ENCODE data around the gene IMPDH2. TPM values are rescaled to one million over a fixed set of nuclear protein-coding genes. Genes with fewer than 3 reads are reported as not detected.

Gene IMPDH2
- total RNA-seq, 1 donor from 2014 or later: 465 TPM

- DNase-seq (ENCODE audit: low read depth, low spot score): peak; percentile 93
Observed at GRCh38 chr3:49007068-49007770, 22.0 kb downstream of the IMPDH2 start, which contains the start of gene WDR6. Gene WDR6 (plus strand): TSS chr3:49007391. CDS start chr3:49007432, 41 bp downstream.

GRCh38 chr3:49006408-49007067, 22.7 kb downstream of the IMPDH2 start:
- no peak for DNase-seq (ENCODE audit: low read depth, low spot score)

- DNase-seq (ENCODE audit: low read depth, low spot score): no peak
Observed at GRCh38 chr3:49005998-49006397, 23.2 kb downstream of the IMPDH2 start.

DNA sequence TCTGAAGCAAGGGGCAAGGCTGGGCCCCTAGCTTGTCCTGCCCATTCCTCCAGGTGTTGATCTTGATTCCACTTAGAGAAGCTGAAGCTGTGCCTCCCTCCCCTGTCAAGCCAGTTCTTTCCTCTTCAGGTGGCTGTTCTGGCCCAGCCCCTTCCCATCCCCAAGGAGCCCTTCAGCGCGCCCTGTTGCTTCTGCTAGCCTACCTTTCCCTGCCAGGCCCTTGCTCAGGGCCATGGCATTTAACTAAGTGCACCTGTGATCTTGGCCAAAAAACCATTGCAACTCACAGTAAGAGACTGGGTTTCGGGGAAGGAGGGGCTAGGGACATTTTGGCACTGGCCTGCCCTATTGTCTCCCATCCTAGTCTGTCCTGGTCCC, 23.9 kb downstream of the IMPDH2 start:
- no peak for DNase-seq (ENCODE audit: low read depth, low spot score)

DNA sequence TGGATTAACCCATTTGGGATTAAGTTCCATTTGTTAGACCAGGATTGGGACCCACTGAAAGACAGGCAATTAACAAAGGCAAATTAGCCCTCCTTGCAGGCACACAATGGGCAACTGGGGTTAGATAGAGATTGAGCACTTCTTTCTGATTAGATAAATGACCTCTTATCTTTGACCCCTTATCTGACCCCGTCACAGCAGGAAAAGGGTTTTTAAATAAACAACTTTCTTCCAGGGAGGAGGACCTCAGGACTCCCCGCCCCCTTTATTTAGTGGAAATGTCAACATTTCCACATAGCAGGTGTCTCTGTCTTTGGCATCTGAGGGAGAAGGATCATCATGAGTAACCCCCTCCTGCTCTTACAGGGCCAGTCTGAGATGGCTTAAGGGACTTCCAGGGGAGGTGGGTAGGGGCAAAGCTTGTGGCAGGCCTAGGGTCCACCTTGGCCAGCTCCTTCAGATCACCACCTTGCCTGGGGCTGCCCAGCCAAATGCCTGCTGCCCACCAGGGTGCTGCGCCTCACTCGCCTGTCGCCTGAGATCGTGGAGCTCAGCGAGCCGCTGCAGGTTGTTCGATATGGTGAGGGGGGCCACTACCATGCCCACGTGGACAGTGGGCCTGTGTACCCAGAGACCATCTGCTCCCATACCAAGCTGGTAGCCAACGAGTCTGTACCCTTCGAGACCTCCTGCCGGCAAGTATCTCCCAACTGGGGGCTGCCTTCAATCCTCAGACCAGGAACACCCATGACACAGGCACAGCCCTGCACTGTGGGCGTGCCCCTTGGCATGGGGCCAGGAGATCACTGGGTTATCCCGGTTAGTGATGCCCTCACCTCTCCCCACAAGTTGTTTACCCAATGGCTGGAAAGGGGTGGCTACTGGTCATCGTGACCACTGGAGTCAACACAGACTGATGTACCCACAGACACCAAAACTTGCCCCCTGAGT, 24.6 kb downstream of the IMPDH2 start:
- no peak for DNase-seq (ENCODE audit: low read depth, low spot score)

- DNase-seq (ENCODE audit: low read depth, low spot score): no peak
Observed at GRCh38 chr3:49001155-49001554, 28.0 kb downstream of the IMPDH2 start.

DNA sequence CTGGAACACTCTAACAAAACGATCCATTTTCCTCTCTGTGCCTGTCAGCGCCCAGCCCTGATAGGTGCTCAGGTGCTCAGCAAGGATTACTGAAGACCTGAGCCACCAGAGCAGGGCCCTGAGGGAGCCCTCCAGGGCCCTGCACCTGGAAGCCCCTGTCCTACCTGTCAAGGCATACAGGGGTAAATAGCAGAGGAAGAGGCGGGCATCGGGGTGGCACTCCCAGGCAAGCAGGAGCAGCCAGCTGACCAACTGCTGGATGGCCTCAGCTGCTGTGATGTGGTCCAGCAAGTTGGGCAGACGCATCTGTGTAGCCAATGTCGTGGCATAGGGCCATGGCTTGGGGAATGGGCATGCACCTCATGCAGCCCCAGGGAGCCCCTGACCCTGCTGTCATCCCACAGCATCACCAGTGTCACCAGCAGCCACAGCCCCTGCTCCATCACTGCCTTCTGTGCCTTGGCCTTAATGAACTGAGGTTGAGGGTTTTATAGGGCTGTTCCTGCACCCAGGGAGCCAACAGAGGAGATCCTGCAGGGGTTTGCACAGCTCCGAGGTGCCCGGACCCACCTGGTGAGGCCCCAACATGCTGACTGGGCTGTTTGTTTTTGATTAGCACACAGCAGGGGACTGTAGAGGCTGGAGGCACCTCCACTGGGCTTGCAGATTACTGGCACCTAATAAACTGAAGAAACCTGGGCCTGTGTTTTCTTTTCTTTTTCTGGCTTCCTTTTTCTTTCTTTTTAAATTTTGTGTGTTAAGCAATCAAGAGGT, 29.9 kb downstream of the IMPDH2 start:
- no peak for DNase-seq (ENCODE audit: low read depth, low spot score)

DNA sequence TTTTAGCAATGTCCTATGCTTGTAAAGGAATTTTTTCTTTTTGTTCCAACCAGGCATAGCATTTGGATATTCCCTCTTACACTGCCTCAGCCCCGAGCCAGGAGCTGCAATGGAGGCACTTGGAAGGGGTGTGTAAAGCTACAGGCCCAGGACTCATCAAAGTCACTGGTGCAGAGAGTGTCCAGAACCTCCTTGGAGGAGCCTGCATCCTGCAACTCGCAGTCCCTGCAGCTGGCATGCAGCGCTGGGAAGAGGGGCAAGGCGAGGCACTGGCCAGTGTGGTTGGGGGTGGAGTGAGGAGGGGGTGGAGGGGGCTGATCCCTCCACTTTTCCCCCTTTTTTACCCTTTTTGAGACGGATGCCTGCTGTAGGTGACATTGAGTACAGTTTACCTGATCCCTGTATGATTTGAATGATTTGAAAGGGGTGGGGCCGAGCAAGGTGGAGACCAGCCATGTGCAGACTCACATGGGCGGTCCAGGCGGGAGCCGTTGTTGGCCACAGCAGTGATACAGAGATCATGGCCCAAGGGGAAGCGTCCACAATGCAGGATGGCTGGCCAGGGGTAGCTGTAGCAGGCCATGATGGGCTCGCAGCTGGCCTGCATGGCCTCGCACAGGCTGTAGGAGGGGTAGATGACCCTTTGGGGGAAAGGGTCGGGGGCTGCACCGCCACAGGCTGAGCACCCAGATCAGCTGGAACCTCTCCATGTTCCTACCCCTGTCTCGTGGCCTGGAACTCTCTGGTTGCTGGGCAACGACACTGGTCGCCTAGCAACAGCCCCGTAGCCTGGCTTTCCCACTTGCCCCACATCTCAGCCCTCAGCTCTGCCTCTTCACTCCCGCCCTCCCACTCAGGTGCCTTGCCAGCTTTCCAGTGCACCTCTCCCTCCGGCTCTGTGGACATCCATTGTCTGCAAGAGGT, 31.2 kb downstream of the IMPDH2 start:
- DNase-seq (ENCODE audit: low read depth, low spot score): no peak

- DNase-seq (ENCODE audit: low read depth, low spot score): no peak
Observed at GRCh38 chr3:48997102-48997635, 32.0 kb downstream of the IMPDH2 start.

GRCh38 chr3:48996640-48997039, 32.6 kb downstream of the IMPDH2 start:
- DNase-seq (ENCODE audit: low read depth, low spot score): no peak

DNA sequence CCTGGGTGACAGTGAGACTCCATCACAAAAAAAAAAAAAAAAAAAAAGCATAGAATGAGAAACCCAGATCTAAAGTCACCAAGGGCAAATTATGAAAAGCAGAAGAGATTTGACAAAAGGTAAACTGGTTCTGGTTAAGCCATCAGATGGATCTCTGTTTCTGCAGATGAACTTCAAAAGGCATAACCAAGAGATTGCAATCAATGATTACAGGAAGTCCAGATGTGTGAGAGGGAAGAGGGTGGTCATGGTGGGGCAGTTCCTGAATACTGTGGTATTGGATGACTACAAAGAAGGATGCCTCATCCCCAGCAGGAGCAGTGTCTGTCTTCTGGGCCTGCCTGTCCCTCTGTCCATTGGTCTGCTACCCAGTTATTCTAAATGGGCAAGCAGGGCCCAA, 35.4 kb downstream of the IMPDH2 start:
- DNase-seq (ENCODE audit: low read depth, low spot score): no peak

- DNase-seq (ENCODE audit: low read depth, low spot score): no peak
Observed at GRCh38 chr3:48991851-48992545, 37.2 kb downstream of the IMPDH2 start.

- no peak for DNase-seq (ENCODE audit: low read depth, low spot score)
Observed at GRCh38 chr3:48990636-48991469, 38.3 kb downstream of the IMPDH2 start.

GRCh38 chr3:48989796-48990635, 39.2 kb downstream of the IMPDH2 start, which contains the start of gene P4HTM:
Gene P4HTM (plus strand): TSS chr3:48990241. CDS start chr3:48990257, 16 bp downstream.
- DNase-seq (ENCODE audit: low read depth, low spot score): peak; percentile 66

DNA sequence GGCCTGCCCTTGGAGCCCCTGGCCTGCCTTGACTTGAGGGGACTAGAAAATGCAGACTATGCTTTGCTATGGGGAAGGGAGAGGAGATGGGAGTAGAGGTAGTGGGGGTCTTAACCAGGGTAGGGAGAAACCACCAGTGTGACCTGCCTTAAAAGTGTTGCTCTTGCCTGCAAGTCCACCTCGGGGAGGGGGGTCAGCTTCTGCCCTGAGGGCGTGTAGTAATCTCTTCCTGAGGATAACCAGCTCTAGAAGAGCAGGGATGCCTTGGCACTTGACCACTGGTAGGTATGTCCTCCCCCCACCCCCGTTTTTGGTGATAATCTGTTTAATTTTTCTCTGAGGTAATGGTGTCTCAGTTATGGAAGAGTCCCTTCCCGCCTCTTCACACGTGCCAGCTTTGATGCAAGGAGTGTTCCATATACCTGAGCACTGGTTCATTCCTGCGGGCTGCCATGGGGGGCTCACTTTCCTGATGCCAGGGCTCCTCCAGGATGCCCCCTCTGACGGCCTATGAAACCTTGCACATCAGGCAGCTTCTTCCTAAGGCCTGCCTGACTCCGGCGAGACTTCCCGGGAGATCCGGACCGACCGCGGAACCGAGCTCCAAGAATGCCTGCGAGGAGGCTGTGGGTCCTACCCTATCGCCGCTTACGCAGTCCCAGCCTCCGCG, 39.9 kb downstream of the IMPDH2 start:
- no peak for DNase-seq (ENCODE audit: low read depth, low spot score)

GRCh38 chr3:48985831-48986376, 43.3 kb downstream of the IMPDH2 start:
- no peak for DNase-seq (ENCODE audit: low read depth, low spot score)
